ENCODE results near the gene CACNA1S. TPM values are rescaled to one million over a fixed set of nuclear protein-coding genes. Genes with fewer than 3 reads are reported as not detected.

The CACNA1S gene
- total RNA-seq, 1 donor, result not detected

DNA sequence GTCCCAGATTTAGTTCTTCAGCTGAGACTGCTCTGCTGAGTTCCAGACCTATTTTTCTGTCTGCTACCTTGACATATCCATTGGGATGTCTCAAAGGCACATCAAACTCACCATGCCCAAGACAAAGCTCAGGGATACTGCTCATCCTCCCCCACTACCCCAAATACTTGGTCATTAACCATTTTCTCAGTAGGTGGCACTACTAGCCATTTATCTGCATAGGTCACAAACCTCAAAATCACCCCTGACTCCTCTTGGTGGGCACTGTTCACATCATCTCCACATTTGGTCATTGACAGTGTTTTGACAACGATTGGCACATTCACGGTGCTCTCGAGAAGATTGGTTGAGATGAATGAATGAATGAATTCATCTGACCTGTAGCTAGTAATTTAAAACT lies 32.1 kb downstream of the CACNA1S start:
- TF ChIP-seq, protein P1, sequence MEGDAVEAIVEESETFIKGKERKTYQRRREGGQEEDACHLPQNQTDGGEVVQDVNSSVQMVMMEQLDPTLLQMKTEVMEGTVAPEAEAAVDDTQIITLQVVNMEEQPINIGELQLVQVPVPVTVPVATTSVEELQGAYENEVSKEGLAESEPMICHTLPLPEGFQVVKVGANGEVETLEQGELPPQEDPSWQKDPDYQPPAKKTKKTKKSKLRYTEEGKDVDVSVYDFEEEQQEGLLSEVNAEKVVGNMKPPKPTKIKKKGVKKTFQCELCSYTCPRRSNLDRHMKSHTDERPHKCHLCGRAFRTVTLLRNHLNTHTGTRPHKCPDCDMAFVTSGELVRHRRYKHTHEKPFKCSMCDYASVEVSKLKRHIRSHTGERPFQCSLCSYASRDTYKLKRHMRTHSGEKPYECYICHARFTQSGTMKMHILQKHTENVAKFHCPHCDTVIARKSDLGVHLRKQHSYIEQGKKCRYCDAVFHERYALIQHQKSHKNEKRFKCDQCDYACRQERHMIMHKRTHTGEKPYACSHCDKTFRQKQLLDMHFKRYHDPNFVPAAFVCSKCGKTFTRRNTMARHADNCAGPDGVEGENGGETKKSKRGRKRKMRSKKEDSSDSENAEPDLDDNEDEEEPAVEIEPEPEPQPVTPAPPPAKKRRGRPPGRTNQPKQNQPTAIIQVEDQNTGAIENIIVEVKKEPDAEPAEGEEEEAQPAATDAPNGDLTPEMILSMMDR (IDR thresholded peaks at IDR 0.05; ENCODE audit: insufficient read depth, low read length), result no peak
- DNase-seq (ENCODE audit: low read depth), result no peak
- no peak overlapping the region for H3K4me3 ChIP-seq (ENCODE audit: low read depth, low read length)

GRCh38 chr1:201077736-201078135 lies 34.5 kb downstream of the CACNA1S start:
- no peak for DNase-seq (ENCODE audit: low read depth)
- H3K4me3 ChIP-seq (ENCODE audit: low read depth, low read length), result no peak overlapping the region

GRCh38 chr1:201077116-201077515 lies 35.1 kb downstream of the CACNA1S start:
- TF ChIP-seq, protein P1 (IDR thresholded peaks at IDR 0.05; ENCODE audit: insufficient read depth, low read length), result no peak
- no peak for DNase-seq (ENCODE audit: low read depth)
- H3K4me3 ChIP-seq (ENCODE audit: low read depth, low read length), result no peak overlapping the region

More at GRCh38 chr1:201077736-201078135, 34.5 kb downstream of the CACNA1S start:
- TF ChIP-seq, protein P1 (IDR thresholded peaks at IDR 0.05; ENCODE audit: insufficient read depth, low read length), result no peak

GRCh38 chr1:201076092-201076491 lies 36.1 kb downstream of the CACNA1S start:
- no peak for DNase-seq (ENCODE audit: low read depth)
- TF ChIP-seq, protein P1 (IDR thresholded peaks at IDR 0.05; ENCODE audit: insufficient read depth, low read length), result no peak
- no peak overlapping the region for H3K4me3 ChIP-seq (ENCODE audit: low read depth, low read length)

- no peak for DNase-seq (ENCODE audit: low read depth)
Measured at GRCh38 chr1:201074018-201074417, 38.2 kb downstream of the CACNA1S start.

DNA sequence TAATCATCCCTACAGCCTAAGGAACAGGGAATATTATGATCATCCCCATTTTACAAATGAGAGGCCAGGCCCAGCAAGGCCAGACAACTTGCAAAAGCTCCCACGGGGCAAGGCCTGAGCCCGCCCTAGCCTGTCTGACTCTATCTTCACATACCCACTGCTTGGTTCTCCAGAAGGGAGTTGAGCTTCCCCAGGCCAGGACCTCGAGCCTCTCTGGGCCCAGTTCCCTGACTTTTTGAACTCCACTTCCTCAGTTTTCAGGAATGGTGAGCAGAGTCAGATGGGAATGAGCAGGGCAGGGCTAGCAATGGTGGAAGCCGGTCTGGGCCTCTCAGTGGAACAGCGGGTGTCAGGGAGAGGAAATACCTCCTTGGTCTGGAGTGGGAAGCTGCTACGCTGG lies 39.3 kb downstream of the CACNA1S start:
- no peak for DNase-seq (ENCODE audit: low read depth)
- no peak overlapping the region for H3K4me3 ChIP-seq (ENCODE audit: low read depth, low read length)
- TF ChIP-seq, protein P1 (IDR thresholded peaks at IDR 0.05; ENCODE audit: insufficient read depth, low read length), result no peak

More at GRCh38 chr1:201074018-201074417, 38.2 kb downstream of the CACNA1S start:
- TF ChIP-seq, protein P1 (IDR thresholded peaks at IDR 0.05; ENCODE audit: insufficient read depth, low read length), result no peak
- H3K4me3 ChIP-seq (ENCODE audit: low read depth, low read length), result no peak overlapping the region

- TF ChIP-seq, protein P1 (IDR thresholded peaks at IDR 0.05; ENCODE audit: insufficient read depth, low read length), result no peak
- no peak for DNase-seq (ENCODE audit: low read depth)
- H3K4me3 ChIP-seq (ENCODE audit: low read depth, low read length), result no peak overlapping the region
Measured at GRCh38 chr1:201072149-201072548, 40.1 kb downstream of the CACNA1S start.

All from fibroblast of the aortic adventitia (primary cell).